HepG2 (cell line): ENCODE measurements around the gene AGPAT3. TPM values are rescaled to one million over a fixed set of nuclear protein-coding genes. Genes with fewer than 3 reads are reported as not detected.

Experiments used
- ATAC-seq: fragments of 200-7000 bp; cut with Tn5 transposase; 3 replicates; pipeline ENCODE4 v1.9.1; 2020; ENCODE audit warnings: mild to moderate bottlenecking, moderate library complexity
- BruUV-seq: library from RNA; stranded (reverse); fragments of 400-500 nt; replicated peaks from 2 replicates; lab custom pipeline; 2021; lab: Mats Ljungman, UMichigan
- CTCF ChIA-PET: fragments of 300-600 bp; formaldehyde crosslinking; extraction: SDS; loops from one replicate; lab custom pipeline; 2021; ENCODE audit warnings: low total read pairs, inconsistent platforms, low intra/inter-chr PET ratio; lab: Yijun Ruan, JAX
- POLR2A ChIA-PET: fragments of 350-600 bp; sonication (Branson Sonifier 250); formaldehyde crosslinking; loops from one replicate; lab custom pipeline; 2020; ENCODE audit warnings: antibody characterized with exemption, inconsistent platforms; lab: Yijun Ruan, JAX
- DNase-seq: peaks from one replicate; pipeline ENCODE4 v3.0.0-alpha.2; 2015; ENCODE audit warnings: low spot score
- FAIRE-seq: peaks from 3 replicates; lab custom pipeline; 2011; peaks lifted over from hg19 to GRCh38; lab: Jason Lieb, UNC
- H2AFZ ChIP-seq: one replicate; pipeline ENCODE4 v1.6.1; 2011; ENCODE audit warnings: low read length, inconsistent platforms
- H3K27ac ChIP-seq: fragments of 300-600 bp; 3 replicates; pipeline ENCODE4 v1.8.0; 2011; ENCODE audit warnings: mixed run types, mild to moderate bottlenecking, mixed read lengths, low read length, inconsistent platforms; ENCODE audit not compliant: insufficient read depth; ENCODE audit errors: extremely low read length
- H3K27me3 ChIP-seq, 2 experiments: fragments of 200-600 bp in 1 of 2; 2 replicates in 1 of 2; 3 replicates in 1 of 2; pipeline versions ENCODE4 v1.6.0 to v1.8.0; 2011; ENCODE audit warnings: low read length in 2 of 2, mild to moderate bottlenecking in 2 of 2, moderate library complexity in 2 of 2, inconsistent platforms in 1 of 2; ENCODE audit not compliant: insufficient read depth in 2 of 2, control insufficient read depth in 1 of 2
- H3K36me3 ChIP-seq, 2 experiments: fragments of 200-600 bp in 1 of 2; replicated peaks in 1 of 2; 2 replicates in 1 of 2; 3 replicates in 1 of 2; pipeline versions ENCODE4 v1.5.1 to v1.8.0; 2011; ENCODE audit warnings: low read length in 2 of 2, inconsistent platforms in 1 of 2; ENCODE audit not compliant: insufficient read depth in 2 of 2, control insufficient read depth in 1 of 2
- H3K4me1 ChIP-seq: 2 replicates; pipeline ENCODE4 v1.5.1; 2012; ENCODE audit warnings: low read length, inconsistent platforms; ENCODE audit not compliant: insufficient read depth
- H3K4me2 ChIP-seq: 2 replicates; pipeline ENCODE4 v1.6.0; 2011; ENCODE audit warnings: low read depth, low read length, inconsistent platforms
- H3K4me3 ChIP-seq, 3 experiments: fragments of 200-600 bp in 1 of 3; sonication (generic), shearing (Covaris generic) in 1 of 3; replicated peaks in 1 of 3; 2 replicates each; pipeline ENCODE4 v1.5.1; 2011 to 2016; ENCODE audit warnings: low read length in 3 of 3, inconsistent platforms in 2 of 3, low read depth in 2 of 3, mild to moderate bottlenecking in 2 of 3, control low read depth in 1 of 3, mixed read lengths in 1 of 3; ENCODE audit not compliant: insufficient read depth in 1 of 3
- H3K79me2 ChIP-seq: one replicate; pipeline ENCODE4 v1.6.1; 2011; ENCODE audit warnings: low read length, inconsistent platforms; ENCODE audit not compliant: insufficient read depth
- H3K9ac ChIP-seq: 2 replicates; pipeline ENCODE4 v1.6.0; 2011; ENCODE audit warnings: mild to moderate bottlenecking, low read depth, low read length, inconsistent platforms; ENCODE audit not compliant: insufficient read depth
- H3K9me3 ChIP-seq: 2 replicates; pipeline ENCODE4 v1.5.1; 2012; ENCODE audit warnings: mild to moderate bottlenecking, low read length
- H4K20me1 ChIP-seq: 2 replicates; pipeline ENCODE4 v1.6.0; 2011; ENCODE audit warnings: inconsistent platforms, mild to moderate bottlenecking, low read length, moderate library complexity; ENCODE audit not compliant: insufficient read depth
- ARID2 ChIP-seq: sonication (generic); formaldehyde crosslinking; IDR thresholded peaks from 2 replicates; pipeline ENCODE4 v1.8.1; 2022; ENCODE audit warnings: mild to moderate bottlenecking, missing genetic modification reagents, borderline replicate concordance
- EEA1 ChIP-seq: sonication (generic); formaldehyde crosslinking; IDR thresholded peaks from 2 replicates; pipeline ENCODE4 v1.5.1; 2020; ENCODE audit warnings: mild to moderate bottlenecking, missing genetic modification reagents, borderline replicate concordance
- EHMT2 ChIP-seq: fragments of 200-600 bp; sonication (generic); IDR thresholded peaks from 2 replicates; pipeline ENCODE4 v1.7.0; 2017; ENCODE audit warnings: antibody characterized with exemption, low read depth, low read length, borderline replicate concordance
- FOXC1 ChIP-seq: sonication (generic); formaldehyde crosslinking; IDR thresholded peaks from 2 replicates; pipeline ENCODE4 v1.8.0; 2022; ENCODE audit warnings: mild to moderate bottlenecking, missing genetic modification reagents, borderline replicate concordance
- FUBP1 ChIP-seq: sonication (generic); formaldehyde crosslinking; IDR thresholded peaks from 2 replicates; pipeline ENCODE4 v1.5.1; 2020; ENCODE audit warnings: missing genetic modification reagents, mild to moderate bottlenecking, borderline replicate concordance
- JUN ChIP-seq: sonication (generic); formaldehyde crosslinking; IDR thresholded peaks from 2 replicates; pipeline ENCODE4 v1.4.0; 2020; ENCODE audit warnings: mild to moderate bottlenecking, missing genetic modification reagents
- MED13 ChIP-seq: sonication (generic); formaldehyde crosslinking; IDR thresholded peaks from 2 replicates; pipeline ENCODE4 v1.5.0; 2020; ENCODE audit warnings: missing genetic modification reagents
- PAX8 ChIP-seq: sonication (generic); formaldehyde crosslinking; IDR thresholded peaks from 2 replicates; pipeline ENCODE4 v1.8.0; 2022; ENCODE audit warnings: mild to moderate bottlenecking, missing genetic modification reagents, borderline replicate concordance
- ZNF749 ChIP-seq: sonication (generic); formaldehyde crosslinking; IDR thresholded peaks from 2 replicates; pipeline ENCODE4 v1.8.0; 2022; ENCODE audit warnings: mild to moderate bottlenecking, missing genetic modification reagents, moderate library complexity, borderline replicate concordance
- ZNF816 ChIP-seq: sonication (generic); formaldehyde crosslinking; IDR thresholded peaks from 2 replicates; pipeline ENCODE4 v1.8.0; 2022; ENCODE audit warnings: missing genetic modification reagents, mild to moderate bottlenecking, borderline replicate concordance
- WGBS: methylation state at CpG from one replicate; pipeline ENCODE4 v1.1.6; 2017; ENCODE audit warnings: low lambda C conversion rate; 5-methylcytosine and 5-hydroxymethylcytosine counted together
- in situ Hi-C: cut with HindIII; loops from 2 replicates; pipeline ENCODE4 v1.10.0; 2017; ENCODE audit warnings: low pct_unique_long_range_greater_than_20kb; ENCODE audit not compliant: extremely low pct_ligation_motif_present
- intact Hi-C: fragments of 100-400 bp; cut with micrococcal nuclease; formaldehyde crosslinking; loops from one replicate; pipeline ENCODE4 v1.10.0; 2022; ENCODE audit not compliant: unreplicated experiment
- polyA plus RNA-seq, 8 experiments: library from polyadenylated mRNA; depleted of rRNA in 3 of 8; stranded (reverse) in 7 of 8; unstranded in 1 of 8; fragments of >200 nt; fragmentation: Illumina TruSeq in 4 of 8; extraction: Trizol in 4 of 8; gene quantifications; 2 replicates each; pipeline versions ENCODE4 v1.2.1 to v1.2.3, GENCODE V29; 2011 to 2016; ENCODE audit warnings: low read depth in 4 of 8, missing spikeins in 1 of 8, mixed read lengths in 1 of 8; ENCODE audit not compliant: insufficient read depth in 1 of 8
- total RNA-seq, 5 experiments: library from RNA; depleted of rRNA; stranded (reverse); fragments of >200 nt; fragmentation: Illumina TruSeq; extraction: Trizol; gene quantifications; 2 replicates each; pipeline ENCODE4 v1.2.3, GENCODE V29; 2016; ENCODE audit warnings: low read depth in 1 of 5
- TF ChIP-seq, protein P1 (sequence below): sonication (generic); formaldehyde crosslinking; IDR thresholded peaks from 2 replicates; pipeline ENCODE4 v1.4.0; 2020; ENCODE audit warnings: missing genetic modification reagents, mild to moderate bottlenecking, borderline replicate concordance
- TF ChIP-seq, protein P2 (sequence below): sonication (generic); formaldehyde crosslinking; IDR thresholded peaks from 2 replicates; pipeline ENCODE4 v1.4.0; 2020; ENCODE audit warnings: missing genetic modification reagents, borderline replicate concordance
- TF ChIP-seq, protein P3 (sequence below): IDR thresholded peaks from 2 replicates; pipeline ENCODE4 v1.6.1; 2018; ENCODE audit warnings: missing genetic modification reagents
- TF ChIP-seq, protein P4 (sequence below): sonication (generic); formaldehyde crosslinking; IDR thresholded peaks from 2 replicates; pipeline ENCODE4 v1.4.0; 2020; ENCODE audit warnings: missing genetic modification reagents

Gene AGPAT3
- total and polyA plus RNA-seq, 2 of the 13 experiments (the other 11 are each of a cell fraction or from before 2014, with no cell fraction given) = 32.2 to 54.4 TPM

DNA sequence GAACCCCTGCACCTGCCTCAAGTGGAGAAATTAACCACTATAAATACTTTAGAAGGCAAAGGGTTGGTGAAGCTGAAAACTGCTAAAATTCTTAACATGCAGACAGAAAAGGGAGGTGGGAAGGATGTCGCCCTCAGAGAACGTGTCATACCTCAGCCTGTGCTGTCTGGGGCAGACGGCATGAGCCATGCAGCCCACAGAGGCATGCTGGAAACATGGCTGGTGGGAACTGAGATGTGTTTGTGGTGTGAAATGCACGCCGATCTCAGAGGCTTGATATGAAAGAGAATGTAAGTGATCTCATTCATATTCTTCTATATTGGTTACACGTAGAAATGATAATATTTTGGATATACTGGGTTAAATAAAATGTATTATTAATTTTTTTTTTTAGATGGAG lies 16.3 kb downstream of the AGPAT3 start:
- no peak for DNase-seq
- Histone ChIP-seq H3K4me2 (no peak overlapping the region), H3K27ac (no peak overlapping the region), H4K20me1 (peaks cover 26% of the 10 kb centered on the region; the same call in 1 of the 2 replicates), H3K4me3 (no peak overlapping the region), H3K9me3 (no peaks in the 10 kb centered on the region), H3K9ac (no peak overlapping the region), H3K36me3 (peaks cover 4 to 31% of the 10 kb centered on the region in 2 experiments; a peak in 4 of 5 replicates), H3K4me1 (peaks cover 43% of the 10 kb centered on the region), H3K27me3 (no peaks in the 10 kb centered on the region), H2AFZ (no peak overlapping the region), H3K79me2 (peaks cover 63% of the 10 kb centered on the region)
- BruUV-seq = no TSS peak
- over 99% methylated on average over 6 of the region's 6 CpGs for WGBS
- ChIA-PET POLR2A (no interaction called here), CTCF (no interaction called here)
- intact Hi-C loops (no loop called here), in situ Hi-C loops (no loop called here)
- no peak for FAIRE-seq
- no peak for ATAC-seq
- TF ChIP-seq MED13 (CRISPR knock-in tag) = no peak
- TF ChIP-seq PAX8 (CRISPR knock-in tag) = no peak
- no peak for TF ChIP-seq ZNF816 (CRISPR knock-in tag)
- TF ChIP-seq, protein P1, sequence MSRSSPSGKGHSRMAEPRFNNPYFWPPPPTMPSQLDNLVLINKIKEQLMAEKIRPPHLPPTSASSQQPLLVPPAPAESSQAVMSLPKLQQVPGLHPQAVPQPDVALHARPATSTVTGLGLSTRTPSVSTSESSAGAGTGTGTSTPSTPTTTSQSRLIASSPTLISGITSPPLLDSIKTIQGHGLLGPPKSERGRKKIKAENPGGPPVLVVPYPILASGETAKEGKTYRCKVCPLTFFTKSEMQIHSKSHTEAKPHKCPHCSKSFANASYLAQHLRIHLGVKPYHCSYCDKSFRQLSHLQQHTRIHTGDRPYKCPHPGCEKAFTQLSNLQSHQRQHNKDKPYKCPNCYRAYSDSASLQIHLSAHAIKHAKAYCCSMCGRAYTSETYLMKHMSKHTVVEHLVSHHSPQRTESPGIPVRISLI (CRISPR knock-in tag) = no peak
- no peak for TF ChIP-seq FOXC1
- TF ChIP-seq ARID2 = no peak
- TF ChIP-seq ZNF749 (CRISPR knock-in tag) = no peak
- TF ChIP-seq, protein P2, sequence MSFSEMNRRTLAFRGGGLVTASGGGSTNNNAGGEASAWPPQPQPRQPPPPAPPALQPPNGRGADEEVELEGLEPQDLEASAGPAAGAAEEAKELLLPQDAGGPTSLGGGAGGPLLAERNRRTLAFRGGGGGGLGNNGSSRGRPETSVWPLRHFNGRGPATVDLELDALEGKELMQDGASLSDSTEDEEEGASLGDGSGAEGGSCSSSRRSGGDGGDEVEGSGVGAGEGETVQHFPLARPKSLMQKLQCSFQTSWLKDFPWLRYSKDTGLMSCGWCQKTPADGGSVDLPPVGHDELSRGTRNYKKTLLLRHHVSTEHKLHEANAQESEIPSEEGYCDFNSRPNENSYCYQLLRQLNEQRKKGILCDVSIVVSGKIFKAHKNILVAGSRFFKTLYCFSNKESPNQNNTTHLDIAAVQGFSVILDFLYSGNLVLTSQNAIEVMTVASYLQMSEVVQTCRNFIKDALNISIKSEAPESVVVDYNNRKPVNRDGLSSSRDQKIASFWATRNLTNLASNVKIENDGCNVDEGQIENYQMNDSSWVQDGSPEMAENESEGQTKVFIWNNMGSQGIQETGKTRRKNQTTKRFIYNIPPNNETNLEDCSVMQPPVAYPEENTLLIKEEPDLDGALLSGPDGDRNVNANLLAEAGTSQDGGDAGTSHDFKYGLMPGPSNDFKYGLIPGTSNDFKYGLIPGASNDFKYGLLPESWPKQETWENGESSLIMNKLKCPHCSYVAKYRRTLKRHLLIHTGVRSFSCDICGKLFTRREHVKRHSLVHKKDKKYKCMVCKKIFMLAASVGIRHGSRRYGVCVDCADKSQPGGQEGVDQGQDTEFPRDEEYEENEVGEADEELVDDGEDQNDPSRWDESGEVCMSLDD (CRISPR knock-in tag) = no peak
- TF ChIP-seq JUN (CRISPR knock-in tag) = no peak
- TF ChIP-seq EHMT2 = no peak
- no peak for TF ChIP-seq EEA1 (CRISPR knock-in tag)
- no peak for TF ChIP-seq FUBP1
- TF ChIP-seq, protein P3, sequence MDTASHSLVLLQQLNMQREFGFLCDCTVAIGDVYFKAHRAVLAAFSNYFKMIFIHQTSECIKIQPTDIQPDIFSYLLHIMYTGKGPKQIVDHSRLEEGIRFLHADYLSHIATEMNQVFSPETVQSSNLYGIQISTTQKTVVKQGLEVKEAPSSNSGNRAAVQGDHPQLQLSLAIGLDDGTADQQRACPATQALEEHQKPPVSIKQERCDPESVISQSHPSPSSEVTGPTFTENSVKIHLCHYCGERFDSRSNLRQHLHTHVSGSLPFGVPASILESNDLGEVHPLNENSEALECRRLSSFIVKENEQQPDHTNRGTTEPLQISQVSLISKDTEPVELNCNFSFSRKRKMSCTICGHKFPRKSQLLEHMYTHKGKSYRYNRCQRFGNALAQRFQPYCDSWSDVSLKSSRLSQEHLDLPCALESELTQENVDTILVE (CRISPR knock-in tag) = no peak
- TF ChIP-seq, protein P4, sequence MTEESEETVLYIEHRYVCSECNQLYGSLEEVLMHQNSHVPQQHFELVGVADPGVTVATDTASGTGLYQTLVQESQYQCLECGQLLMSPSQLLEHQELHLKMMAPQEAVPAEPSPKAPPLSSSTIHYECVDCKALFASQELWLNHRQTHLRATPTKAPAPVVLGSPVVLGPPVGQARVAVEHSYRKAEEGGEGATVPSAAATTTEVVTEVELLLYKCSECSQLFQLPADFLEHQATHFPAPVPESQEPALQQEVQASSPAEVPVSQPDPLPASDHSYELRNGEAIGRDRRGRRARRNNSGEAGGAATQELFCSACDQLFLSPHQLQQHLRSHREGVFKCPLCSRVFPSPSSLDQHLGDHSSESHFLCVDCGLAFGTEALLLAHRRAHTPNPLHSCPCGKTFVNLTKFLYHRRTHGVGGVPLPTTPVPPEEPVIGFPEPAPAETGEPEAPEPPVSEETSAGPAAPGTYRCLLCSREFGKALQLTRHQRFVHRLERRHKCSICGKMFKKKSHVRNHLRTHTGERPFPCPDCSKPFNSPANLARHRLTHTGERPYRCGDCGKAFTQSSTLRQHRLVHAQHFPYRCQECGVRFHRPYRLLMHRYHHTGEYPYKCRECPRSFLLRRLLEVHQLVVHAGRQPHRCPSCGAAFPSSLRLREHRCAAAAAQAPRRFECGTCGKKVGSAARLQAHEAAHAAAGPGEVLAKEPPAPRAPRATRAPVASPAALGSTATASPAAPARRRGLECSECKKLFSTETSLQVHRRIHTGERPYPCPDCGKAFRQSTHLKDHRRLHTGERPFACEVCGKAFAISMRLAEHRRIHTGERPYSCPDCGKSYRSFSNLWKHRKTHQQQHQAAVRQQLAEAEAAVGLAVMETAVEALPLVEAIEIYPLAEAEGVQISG (CRISPR knock-in tag) = no peak
